Measurements from ENCODE around the gene RIMS4.

- TF ChIP-seq EZH2 (IDR thresholded peaks at IDR 0.05): no peak
- TF ChIP-seq POLR2AphosphoS5 (IDR thresholded peaks at IDR 0.05; ENCODE audit: borderline replicate concordance, low read depth, low read length): no peak
Observed at GRCh38 chr20:44800391-44801046, 9.8 kb downstream of the RIMS4 start.
